Transverse colon (tissue), 4 donors: ENCODE results near the gene BHLHA9. TPM values are rescaled to one million over a fixed set of nuclear protein-coding genes. Genes with fewer than 3 reads are reported as not detected.
"Not testable (repeated sequence)": the region's sequence is repeated elsewhere in the genome, so short reads cannot be mapped to it uniquely, and the experiment has no call there.

Experiments
- DNase-seq: peaks from one replicate; pipeline ENCODE4 v3.0.0-alpha.2; 2019
- H3K27ac ChIP-seq, 4 donors: fragments of 200-600 bp; sonication (generic); 2 replicates each; pipeline ENCODE4 v1.5.1; 2016 to 2018; ENCODE audit warnings: inconsistent platforms in 4 of 4
- H3K27me3 ChIP-seq: fragments of 200-600 bp; sonication (generic); 2 replicates; pipeline ENCODE4 v1.5.1; 2017; ENCODE audit warnings: inconsistent platforms
- H3K36me3 ChIP-seq, 4 donors: fragments of 200-600 bp; sonication (generic); 2 replicates each; pipeline ENCODE4 v1.5.1; 2017 to 2019; ENCODE audit warnings: inconsistent platforms in 4 of 4
- H3K4me1 ChIP-seq, 4 donors: fragments of 200-600 bp; sonication (generic); 2 replicates each; pipeline ENCODE4 v1.5.1; 2017 to 2020; ENCODE audit warnings: inconsistent platforms in 4 of 4
- H3K4me3 ChIP-seq, 4 donors: fragments of 200-600 bp; sonication (generic); 1 replicate in 1 of 4; 2 replicates in 3 of 4; pipeline versions ENCODE4 v1.5.1 to v1.6.1; 2017 to 2019; ENCODE audit warnings: inconsistent platforms in 4 of 4
- H3K9me3 ChIP-seq, 2 donors: fragments of 200-600 bp; sonication (generic); 2 replicates each; pipeline ENCODE4 v1.5.1; 2017 to 2019; ENCODE audit warnings: inconsistent platforms in 2 of 2
- EP300 ChIP-seq: sonication (generic); formaldehyde crosslinking; IDR thresholded peaks from one replicate; pipeline ENCODE4 v1.6.1; 2017; ENCODE audit warnings: antibody characterized with exemption, low read depth
- POLR2A ChIP-seq: fragments of 450-650 bp; IDR thresholded peaks from one replicate; pipeline ENCODE4 v1.6.1; 2016; ENCODE audit warnings: antibody characterized with exemption, mild to moderate bottlenecking, moderate library complexity
- POLR2AphosphoS5 ChIP-seq, 3 donors: sonication (generic); formaldehyde crosslinking; IDR thresholded peaks; one replicate each; pipeline ENCODE4 v1.6.1; 2016; ENCODE audit warnings: antibody characterized with exemption in 3 of 3
- WGBS, 2 donors: methylation state at CpG; one replicate each; pipeline ENCODE4 v1.1.5; 2018; ENCODE audit warnings: low coverage in 1 of 2; 5-methylcytosine and 5-hydroxymethylcytosine counted together
- in situ Hi-C, 4 donors: fragments of 200-750 bp; cut with MboI; loops; one replicate each; pipeline versions ENCODE4 v1.15.0 to v1.15.1; 2017; ENCODE audit warnings: low sequenced_read_pairs in 3 of 4, low pct_ligation_motif_present in 1 of 4, low pct_unique_long_range_greater_than_20kb in 1 of 4
- intact Hi-C: fragments of 100-400 bp; cut with DNase I; formaldehyde crosslinking; loops from one replicate; pipeline ENCODE4 v1.15.1; 2023; ENCODE audit warnings: low total_unique reads
- total RNA-seq, 4 donors: library from RNA; depleted of rRNA; stranded (reverse); fragments of >200 nt; gene quantifications; one replicate each; pipeline ENCODE4 v1.1.0, GENCODE V29; 2016
- TF ChIP-seq, protein P1 (sequence below), 5 experiments: fragments of 200-600 bp in 3 of 5; fragments of 450-650 bp in 2 of 5; sonication (generic) in 3 of 5; IDR thresholded peaks; 1 replicate in 2 of 5; 2 replicates in 3 of 5; pipeline ENCODE4 v1.5.1; 2016 to 2017; ENCODE audit warnings: antibody characterized with exemption in 5 of 5, inconsistent platforms in 3 of 5, mild to moderate bottlenecking in 2 of 5, moderate library complexity in 1 of 5

The BHLHA9 gene
- total RNA-seq, 4 donors from 2014 or later: not detected

DNA sequence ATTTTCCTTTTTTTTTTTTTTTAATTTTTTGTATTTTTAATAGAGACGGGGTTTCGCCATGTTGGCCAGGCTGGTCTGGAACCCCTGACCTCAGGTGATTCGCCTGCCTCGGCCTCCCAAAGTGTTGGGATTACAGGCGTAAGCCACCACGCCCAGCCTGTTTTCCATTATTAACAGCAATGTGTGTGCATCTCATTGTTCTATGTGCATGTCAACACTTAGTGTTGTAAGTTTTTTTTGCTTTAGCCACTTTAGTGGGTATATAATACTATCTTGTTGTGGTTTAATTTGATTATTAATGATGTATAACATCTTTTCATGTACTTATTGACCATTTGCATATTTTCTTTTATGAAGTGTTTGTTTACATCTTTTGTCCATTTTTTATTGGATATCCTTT, 32.8 kb upstream of the BHLHA9 start:
- Histone ChIP-seq H3K4me3 (no peak overlapping the region), H3K9me3 (no peaks in the 10 kb centered on the region), H3K27me3 (no peaks in the 10 kb centered on the region), H3K36me3 (no peaks in the 10 kb centered on the region), H3K4me1 (no peaks in the 10 kb centered on the region), H3K27ac (no peak overlapping the region)
- intact Hi-C loops: no loop called here
- TF ChIP-seq POLR2AphosphoS5 (IDR thresholded peaks at IDR 0.05): no peak
- TF ChIP-seq EP300: no peak
- TF ChIP-seq POLR2A: no peak
- TF ChIP-seq, protein P1, sequence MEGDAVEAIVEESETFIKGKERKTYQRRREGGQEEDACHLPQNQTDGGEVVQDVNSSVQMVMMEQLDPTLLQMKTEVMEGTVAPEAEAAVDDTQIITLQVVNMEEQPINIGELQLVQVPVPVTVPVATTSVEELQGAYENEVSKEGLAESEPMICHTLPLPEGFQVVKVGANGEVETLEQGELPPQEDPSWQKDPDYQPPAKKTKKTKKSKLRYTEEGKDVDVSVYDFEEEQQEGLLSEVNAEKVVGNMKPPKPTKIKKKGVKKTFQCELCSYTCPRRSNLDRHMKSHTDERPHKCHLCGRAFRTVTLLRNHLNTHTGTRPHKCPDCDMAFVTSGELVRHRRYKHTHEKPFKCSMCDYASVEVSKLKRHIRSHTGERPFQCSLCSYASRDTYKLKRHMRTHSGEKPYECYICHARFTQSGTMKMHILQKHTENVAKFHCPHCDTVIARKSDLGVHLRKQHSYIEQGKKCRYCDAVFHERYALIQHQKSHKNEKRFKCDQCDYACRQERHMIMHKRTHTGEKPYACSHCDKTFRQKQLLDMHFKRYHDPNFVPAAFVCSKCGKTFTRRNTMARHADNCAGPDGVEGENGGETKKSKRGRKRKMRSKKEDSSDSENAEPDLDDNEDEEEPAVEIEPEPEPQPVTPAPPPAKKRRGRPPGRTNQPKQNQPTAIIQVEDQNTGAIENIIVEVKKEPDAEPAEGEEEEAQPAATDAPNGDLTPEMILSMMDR (IDR thresholded peaks at IDR 0.05): no peak
- DNase-seq: no peak
- 95 to 96% methylated on average over 6 of the region's 6 CpGs for WGBS, 2 donors
- in situ Hi-C loops: no loop called here

GRCh38 chr17:1239210-1239609, 31.0 kb upstream of the BHLHA9 start:
- intact Hi-C loops: no loop called here
- H3K4me3 ChIP-seq: no peak overlapping the region
- H3K9me3 ChIP-seq: no peaks in the 10 kb centered on the region
- 79 to 82% methylated on average over 10 to 11 of the region's 11 CpGs for WGBS, 2 donors
- H3K4me1 ChIP-seq: no peaks in the 10 kb centered on the region
- DNase-seq: no peak
- TF ChIP-seq, protein P1 (IDR thresholded peaks at IDR 0.05): no peak
- no peak for TF ChIP-seq POLR2A
- no peak for TF ChIP-seq POLR2AphosphoS5 (IDR thresholded peaks at IDR 0.05)
- TF ChIP-seq EP300: no peak
- H3K27ac ChIP-seq: no peak overlapping the region
- H3K36me3 ChIP-seq: no peaks in the 10 kb centered on the region
- no peaks in the 10 kb centered on the region for H3K27me3 ChIP-seq
- in situ Hi-C loops: no loop called here

- H3K27me3 ChIP-seq, DNase-seq, intact Hi-C loops, H3K9me3 ChIP-seq, in situ Hi-C loops, H3K4me1 ChIP-seq, H3K4me3 ChIP-seq, H3K36me3 ChIP-seq, H3K27ac ChIP-seq: not testable (repeated sequence)
- 67 to 100% methylated on average over 2 to 11 of the region's 11 CpGs for WGBS, 2 donors
Observed at GRCh38 chr17:1240426-1240825, 29.8 kb upstream of the BHLHA9 start.

DNA sequence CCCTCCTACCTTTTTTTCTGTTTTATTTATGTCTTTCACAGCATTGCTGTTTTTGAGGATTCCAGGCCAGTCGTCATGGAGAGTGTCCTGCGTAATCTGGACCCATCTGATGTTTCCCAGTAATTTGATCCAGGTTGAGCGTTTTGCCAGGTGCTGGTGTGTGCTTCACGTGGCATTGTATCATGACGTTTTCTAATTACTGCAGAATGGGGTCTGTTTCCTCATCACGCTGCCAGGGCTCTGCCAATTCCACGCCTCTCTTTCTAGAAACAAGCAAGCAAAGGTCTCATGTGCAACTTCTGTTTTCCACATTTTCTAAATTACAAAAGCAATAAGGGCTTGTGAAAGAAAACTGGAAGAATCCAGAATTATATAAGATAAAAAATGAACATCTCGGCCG, 28.3 kb upstream of the BHLHA9 start:
- H3K4me3 ChIP-seq: no peak overlapping the region
- no peaks in the 10 kb centered on the region for H3K9me3 ChIP-seq
- intact Hi-C loops: no loop called here
- no peaks in the 10 kb centered on the region for H3K27me3 ChIP-seq
- H3K4me1 ChIP-seq: no peaks in the 10 kb centered on the region
- H3K36me3 ChIP-seq: no peaks in the 10 kb centered on the region
- no peak for DNase-seq
- WGBS, 2 donors: 19 to 29% methylated on average over 9 of the region's 9 CpGs
- H3K27ac ChIP-seq: no peak overlapping the region
- in situ Hi-C loops: no loop called here
- TF ChIP-seq POLR2AphosphoS5 (IDR thresholded peaks at IDR 0.05) (no peak), POLR2A (no peak)
- TF ChIP-seq, protein P1 (IDR thresholded peaks at IDR 0.05): no peak

DNA sequence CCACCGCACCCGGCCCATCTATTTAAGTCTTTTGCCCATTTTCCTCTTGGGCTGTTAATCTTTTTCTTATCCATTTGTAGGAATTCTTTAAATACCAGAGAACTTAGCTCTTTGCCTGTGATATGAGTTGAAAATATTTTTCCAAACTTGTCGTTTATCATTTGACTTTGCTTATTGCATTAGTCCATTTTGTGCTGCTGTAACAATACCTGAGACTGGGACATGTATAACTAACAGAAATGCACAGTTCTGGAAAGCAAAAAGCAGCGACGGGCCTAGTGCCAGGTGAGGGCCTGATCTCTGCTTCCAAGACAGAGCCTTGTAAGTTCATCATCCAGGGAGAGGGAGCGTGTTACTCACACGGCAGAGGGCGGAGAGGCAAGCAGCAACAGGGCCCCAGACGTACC, 25.6 kb upstream of the BHLHA9 start:
- no peaks in the 10 kb centered on the region for H3K9me3 ChIP-seq
- WGBS, 2 donors: 81 to 90% methylated on average over 3 to 9 of the region's 9 CpGs
- TF ChIP-seq, protein P1 (IDR thresholded peaks at IDR 0.05): no peak
- TF ChIP-seq POLR2AphosphoS5 (IDR thresholded peaks at IDR 0.05) (no peak), EP300 (no peak), POLR2A (no peak)
- no peak overlapping the region for H3K4me3 ChIP-seq
- H3K4me1 ChIP-seq: no peaks in the 10 kb centered on the region
- in situ Hi-C loops: no loop called here
- no peak for DNase-seq
- no peak overlapping the region for H3K27ac ChIP-seq
- intact Hi-C loops: no loop called here
- H3K36me3 ChIP-seq: no peaks in the 10 kb centered on the region
- no peaks in the 10 kb centered on the region for H3K27me3 ChIP-seq
